ENCODE data around the gene STX10.
"Not testable (repeated sequence)": the region's sequence is repeated elsewhere in the genome, so short reads cannot be mapped to it uniquely, and the experiment has no call there.

The STX10 gene

DNA sequence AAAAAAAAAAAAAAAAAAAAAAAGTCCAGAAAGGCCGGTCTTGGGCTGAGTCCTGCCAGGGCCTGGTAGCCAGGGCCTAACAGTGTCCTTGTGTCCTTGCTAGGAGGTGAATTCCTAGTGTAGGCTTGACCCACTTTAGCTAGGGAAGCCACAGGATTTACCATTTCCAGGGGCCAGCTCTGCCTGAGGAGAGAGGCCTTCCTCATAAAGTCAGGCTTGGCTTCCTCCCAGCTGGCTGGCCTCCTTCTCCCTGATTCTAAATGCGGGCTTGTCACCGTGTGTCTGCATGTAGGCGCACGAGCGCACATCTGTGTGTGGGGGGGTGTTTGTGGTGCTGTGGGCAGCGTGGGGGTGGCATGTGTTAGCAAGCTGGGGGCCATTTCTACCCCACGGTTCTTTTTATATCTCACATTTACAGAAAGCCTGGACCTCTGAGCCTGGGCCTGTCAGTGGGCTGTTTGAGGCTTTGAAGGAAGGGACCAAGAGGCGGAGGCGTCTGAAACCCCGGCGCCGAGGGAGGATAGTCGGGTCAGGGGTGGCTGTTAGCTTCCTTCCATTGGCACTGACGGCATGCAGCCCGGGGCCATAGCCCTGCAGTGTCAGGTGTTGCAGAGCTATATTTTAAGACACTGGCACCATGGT is 31.7 kb upstream of the STX10 start:
- TF ChIP-seq, protein P1, sequence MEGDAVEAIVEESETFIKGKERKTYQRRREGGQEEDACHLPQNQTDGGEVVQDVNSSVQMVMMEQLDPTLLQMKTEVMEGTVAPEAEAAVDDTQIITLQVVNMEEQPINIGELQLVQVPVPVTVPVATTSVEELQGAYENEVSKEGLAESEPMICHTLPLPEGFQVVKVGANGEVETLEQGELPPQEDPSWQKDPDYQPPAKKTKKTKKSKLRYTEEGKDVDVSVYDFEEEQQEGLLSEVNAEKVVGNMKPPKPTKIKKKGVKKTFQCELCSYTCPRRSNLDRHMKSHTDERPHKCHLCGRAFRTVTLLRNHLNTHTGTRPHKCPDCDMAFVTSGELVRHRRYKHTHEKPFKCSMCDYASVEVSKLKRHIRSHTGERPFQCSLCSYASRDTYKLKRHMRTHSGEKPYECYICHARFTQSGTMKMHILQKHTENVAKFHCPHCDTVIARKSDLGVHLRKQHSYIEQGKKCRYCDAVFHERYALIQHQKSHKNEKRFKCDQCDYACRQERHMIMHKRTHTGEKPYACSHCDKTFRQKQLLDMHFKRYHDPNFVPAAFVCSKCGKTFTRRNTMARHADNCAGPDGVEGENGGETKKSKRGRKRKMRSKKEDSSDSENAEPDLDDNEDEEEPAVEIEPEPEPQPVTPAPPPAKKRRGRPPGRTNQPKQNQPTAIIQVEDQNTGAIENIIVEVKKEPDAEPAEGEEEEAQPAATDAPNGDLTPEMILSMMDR (IDR thresholded peaks at IDR 0.05; ENCODE audit: low read depth, low read length, missing control alignments): no peak
- H3K4me3 ChIP-seq (ENCODE audit: low read depth, low read length): no peak overlapping the region
- DNase-seq (ENCODE audit: low read depth): no peak

DNA sequence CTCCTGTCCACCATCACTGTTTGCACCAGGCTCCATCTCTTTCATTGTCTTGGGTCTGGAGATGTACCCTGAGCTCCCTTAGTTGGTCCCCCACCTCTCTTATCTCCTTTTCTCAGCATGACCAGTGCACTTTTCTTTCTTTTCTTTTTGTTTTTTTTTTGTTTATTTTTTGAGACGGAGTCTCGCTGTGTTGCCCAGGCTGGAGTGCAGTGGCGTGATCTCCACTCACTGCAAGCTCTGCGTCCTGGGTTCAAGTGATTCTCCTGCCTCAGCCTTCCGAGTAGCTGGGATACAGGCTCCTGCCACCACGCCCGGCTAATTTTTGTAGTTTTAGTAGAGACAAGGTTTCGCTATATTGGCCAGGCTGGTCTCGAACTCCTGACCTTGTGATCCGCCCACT is 28.1 kb upstream of the STX10 start:
- DNase-seq (ENCODE audit: low read depth): not testable (repeated sequence)

DNA sequence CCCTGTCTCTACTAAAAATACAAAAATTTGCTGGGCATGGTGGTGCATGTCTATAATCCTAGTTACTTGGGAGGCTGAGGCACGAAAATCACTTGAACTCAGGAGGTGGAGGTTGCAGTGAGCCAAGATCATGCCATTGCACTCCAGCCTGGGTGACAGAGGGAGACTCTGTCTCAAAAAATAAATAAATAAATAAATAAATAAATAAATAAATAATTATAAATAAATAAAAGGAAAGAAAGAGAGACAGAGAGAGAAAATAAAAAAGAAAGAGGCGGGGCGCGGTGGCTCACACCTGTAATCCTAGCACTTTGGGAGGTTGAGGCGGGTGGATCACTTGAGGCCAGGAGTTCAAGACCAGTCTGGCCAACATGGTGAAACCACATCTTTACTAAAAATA is 27.4 kb upstream of the STX10 start:
- not testable (repeated sequence) for H3K4me3 ChIP-seq (ENCODE audit: low read depth, low read length); DNase-seq (ENCODE audit: low read depth)

More for the DNA sequence above, 28.1 kb upstream of the STX10 start:
- H3K4me3 ChIP-seq (ENCODE audit: low read depth, low read length): not testable (repeated sequence)

DNA sequence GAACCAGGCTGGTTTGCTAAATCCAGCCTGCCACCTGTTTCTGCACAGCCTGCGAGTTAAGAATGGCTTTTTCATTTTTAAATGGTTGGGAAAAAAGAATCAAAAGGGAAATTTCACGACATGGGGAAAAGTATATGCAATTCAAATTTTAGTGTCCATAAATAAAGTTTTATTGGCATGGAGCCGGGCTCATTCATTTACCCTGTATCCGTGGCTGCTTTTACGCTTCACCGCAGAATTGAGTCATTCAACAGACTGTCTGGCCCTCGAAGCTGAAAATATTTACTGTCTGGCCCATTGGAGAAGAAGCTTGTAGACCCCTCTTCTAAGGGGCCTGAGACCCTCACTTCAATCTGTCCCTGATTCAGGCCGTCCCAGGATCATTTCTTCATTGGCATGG is 26.2 kb upstream of the STX10 start:
- TF ChIP-seq, protein P1 (IDR thresholded peaks at IDR 0.05; ENCODE audit: low read depth, low read length, missing control alignments): no peak
- DNase-seq (ENCODE audit: low read depth): no peak
- H3K4me3 ChIP-seq (ENCODE audit: low read depth, low read length): no peak overlapping the region

DNA sequence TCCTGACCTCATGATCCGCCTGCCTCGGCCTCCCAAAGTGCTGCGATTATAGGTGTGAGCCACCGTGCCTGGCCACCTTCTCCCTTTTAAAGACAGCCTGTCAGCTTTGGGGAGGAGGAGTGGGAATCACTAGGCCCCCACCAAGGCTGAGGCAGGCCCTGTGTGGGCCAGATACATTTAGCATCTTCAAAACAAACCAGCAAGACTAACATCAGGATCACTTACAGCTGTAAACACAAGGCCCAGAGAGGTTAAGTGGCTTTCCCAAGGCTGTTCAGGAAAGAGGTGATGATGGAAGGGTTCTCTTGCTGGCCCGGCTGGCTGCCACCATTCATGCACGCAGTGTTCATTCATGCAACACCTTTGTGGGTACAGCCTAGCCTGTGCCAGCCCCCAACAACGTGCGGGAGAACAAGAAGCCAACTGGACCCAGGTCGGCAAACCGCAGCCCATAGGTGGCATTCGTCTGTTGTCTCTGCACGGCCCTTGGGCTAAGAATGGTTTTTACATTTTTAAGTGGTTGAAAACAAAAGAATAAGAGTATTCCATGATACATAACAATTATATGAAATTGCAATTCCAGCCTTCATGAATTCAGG is 23.1 kb upstream of the STX10 start:
- no peak for DNase-seq (ENCODE audit: low read depth)
- TF ChIP-seq, protein P1 (IDR thresholded peaks at IDR 0.05; ENCODE audit: low read depth, low read length, missing control alignments): no peak
- no peak overlapping the region for H3K4me3 ChIP-seq (ENCODE audit: low read depth, low read length)

DNA sequence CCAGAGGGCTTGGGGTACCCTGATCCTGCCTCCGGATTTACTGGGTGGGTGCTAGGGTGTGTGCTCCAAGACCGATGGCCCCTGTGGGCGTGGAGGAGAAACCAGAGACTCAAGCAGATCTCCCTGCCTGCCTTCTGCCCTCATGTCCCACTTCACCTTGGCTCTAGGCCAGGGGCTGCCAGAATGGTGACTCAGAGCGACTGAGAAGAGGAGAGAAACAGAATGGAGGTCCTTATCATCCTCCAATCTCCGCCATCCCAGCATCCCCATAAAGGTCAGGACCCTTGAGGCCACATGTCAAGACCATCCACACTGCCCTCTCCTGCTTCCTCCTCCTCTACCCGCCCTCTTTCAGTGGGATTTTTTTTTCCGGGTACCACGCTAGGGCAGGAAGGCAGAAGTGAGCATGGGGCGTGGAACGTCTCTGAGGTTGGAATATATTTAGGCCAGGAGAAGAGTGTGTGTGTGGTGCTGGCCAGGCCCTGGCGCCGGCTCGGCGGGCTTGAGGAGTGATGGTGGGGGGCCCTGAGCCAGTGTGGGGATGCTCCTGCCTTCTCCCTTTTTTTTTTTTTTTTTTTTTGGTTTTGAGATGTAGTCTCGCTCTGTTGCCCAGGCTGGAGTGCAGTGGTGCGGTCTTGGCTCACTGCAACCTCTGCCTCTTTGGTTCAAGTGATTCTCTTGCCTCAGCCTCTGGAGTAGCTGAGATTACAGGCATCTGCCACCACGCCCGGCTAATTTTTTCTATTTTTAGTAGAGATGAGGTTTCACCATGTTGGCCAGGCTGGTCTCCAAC is 22.4 kb upstream of the STX10 start:
- TF ChIP-seq, protein P1 (IDR thresholded peaks at IDR 0.05; ENCODE audit: low read depth, low read length, missing control alignments): no peak
- no peak overlapping the region for H3K4me3 ChIP-seq (ENCODE audit: low read depth, low read length)
- no peak for DNase-seq (ENCODE audit: low read depth)

DNA sequence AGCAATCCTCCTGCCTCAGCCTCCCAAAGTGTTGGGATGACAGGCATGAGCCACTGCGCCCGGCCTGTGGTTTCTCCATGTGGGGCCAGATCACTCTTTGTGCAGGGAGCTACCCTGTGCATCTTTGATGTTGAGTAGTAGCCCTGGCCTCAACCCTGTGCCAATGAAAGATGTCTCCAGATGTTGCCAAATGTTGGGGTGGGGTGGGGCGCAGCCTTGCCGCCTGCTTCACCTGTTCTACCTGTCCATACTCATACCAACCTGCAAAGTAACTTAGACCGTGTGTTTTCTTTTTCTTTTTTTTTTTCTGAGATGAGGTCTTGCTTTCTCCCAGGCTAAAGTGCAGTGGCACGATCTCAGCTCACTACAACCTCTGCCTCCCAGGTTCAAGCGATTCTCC is 21.0 kb upstream of the STX10 start:
- DNase-seq (ENCODE audit: low read depth): no peak
- H3K4me3 ChIP-seq (ENCODE audit: low read depth, low read length): no peak overlapping the region

More for the DNA sequence above, 21.0 kb upstream of the STX10 start:
- TF ChIP-seq, protein P1 (IDR thresholded peaks at IDR 0.05; ENCODE audit: low read depth, low read length, missing control alignments): no peak

Data from GM12864 (cell line).